HepG2 (cell line): ENCODE measurements around the gene TARM1.

Experiments used
- CBX5 ChIP-seq: sonication (generic); formaldehyde crosslinking; IDR thresholded peaks from 2 replicates; pipeline ENCODE4 v1.4.0; 2020; ENCODE audit warnings: missing genetic modification reagents, borderline replicate concordance
- CHCHD3 ChIP-seq: sonication (generic); formaldehyde crosslinking; IDR thresholded peaks from 2 replicates; pipeline ENCODE4 v1.8.0; 2022; ENCODE audit warnings: mild to moderate bottlenecking, missing genetic modification reagents, moderate library complexity
- CTCF ChIP-seq: sonication (generic); formaldehyde crosslinking; IDR thresholded peaks from 2 replicates; pipeline ENCODE4 v1.5.0; 2020; ENCODE audit warnings: mild to moderate bottlenecking, missing genetic modification reagents, moderate library complexity
- EP300 ChIP-seq, 3 experiments: sonication (generic) in 1 of 3; formaldehyde crosslinking in 1 of 3; IDR thresholded peaks; 2 replicates each; pipeline versions ENCODE4 v1.5.1 to v1.6.1; 2011 to 2020; ENCODE audit warnings: low read depth in 2 of 3, low read length in 2 of 3, borderline replicate concordance in 1 of 3, improper control_type of control experiment in 1 of 3, mild to moderate bottlenecking in 1 of 3, missing genetic modification reagents in 1 of 3, moderate library complexity in 1 of 3
- EZH2 ChIP-seq: conservative IDR thresholded peaks from 2 replicates; pipeline ENCODE4 v1.6.1; 2012; ENCODE audit warnings: mild to moderate bottlenecking, low read depth, low read length, moderate library complexity
- MXI1 ChIP-seq: IDR thresholded peaks from 3 replicates; pipeline ENCODE4 v1.6.1; 2012; ENCODE audit warnings: low read depth, low read length, inconsistent platforms, borderline replicate concordance
- NR2C2 ChIP-seq: sonication (generic); formaldehyde crosslinking; IDR thresholded peaks from 2 replicates; pipeline ENCODE4 v1.4.0; 2020; ENCODE audit warnings: missing genetic modification reagents, mild to moderate bottlenecking, moderate library complexity, borderline replicate concordance
- POLR2A ChIP-seq, 2 experiments: IDR thresholded peaks; 2 replicates each; pipeline ENCODE4 v1.6.1; 2011; ENCODE audit warnings: low read depth in 2 of 2, low read length in 2 of 2, mild to moderate bottlenecking in 1 of 2, moderate library complexity in 1 of 2; ENCODE audit not compliant: insufficient read depth in 1 of 2
- SMC3 ChIP-seq: IDR thresholded peaks from 2 replicates; pipeline ENCODE4 v1.6.1; 2011; ENCODE audit warnings: low read length, improper control_type of control experiment
- ZNF576 ChIP-seq: sonication (generic); formaldehyde crosslinking; IDR thresholded peaks from 2 replicates; pipeline ENCODE4 v1.4.0; 2020; ENCODE audit warnings: mild to moderate bottlenecking, missing genetic modification reagents

- no peak for TF ChIP-seq SMC3
- TF ChIP-seq EZH2, result no peak
- TF ChIP-seq MXI1, result no peak
- no peak for TF ChIP-seq CTCF (CRISPR knock-in tag)
- TF ChIP-seq CHCHD3 (CRISPR knock-in tag), result no peak
- TF ChIP-seq POLR2A (IDR thresholded peaks at IDR 0.05; ENCODE audit: insufficient read depth in 1 of 2, low read depth in 2 of 2, low read length in 2 of 2), result no peak
- TF ChIP-seq CBX5, result no peak
- no peak for TF ChIP-seq EP300 (IDR thresholded peaks at IDR 0.05; ENCODE audit: low read depth in 2 of 2, low read length in 2 of 2)
- no peak for TF ChIP-seq EP300 (CRISPR knock-in tag; IDR thresholded peaks at IDR 0.05; ENCODE audit: borderline replicate concordance)
- no peak for TF ChIP-seq ZNF576 (CRISPR knock-in tag)
- TF ChIP-seq NR2C2 (CRISPR knock-in tag), result no peak
Measured at GRCh38 chr19:54063350-54064116, 17.6 kb downstream of the TARM1 start, which contains the start of gene VSTM1.
